Trophoblast cell (in vitro differentiated cells and primary cell): Measurements from ENCODE around the gene SPATA25.

Source experiments
- DNase-seq, 2 donors: peaks; one replicate each; pipeline ENCODE4 v3.0.0-alpha.2; 2016
- H2AFZ ChIP-seq: 2 replicates; pipeline ENCODE4 v1.6.1; 2013; ENCODE audit warnings: low read length, moderate library complexity, mild to moderate bottlenecking; ENCODE audit not compliant: insufficient read depth, poor library complexity
- H2AK5ac ChIP-seq: 2 replicates; pipeline ENCODE4 v1.6.1; 2013; ENCODE audit warnings: mild to moderate bottlenecking, low read length
- H2BK120ac ChIP-seq: 2 replicates; pipeline ENCODE4 v1.6.1; 2013; ENCODE audit warnings: low read length, mild to moderate bottlenecking, moderate library complexity; ENCODE audit not compliant: insufficient read depth, poor library complexity
- H2BK12ac ChIP-seq: 2 replicates; pipeline ENCODE4 v1.6.1; 2013; ENCODE audit warnings: mild to moderate bottlenecking, low read length, moderate library complexity
- H2BK5ac ChIP-seq: 2 replicates; pipeline ENCODE4 v1.6.1; 2013; ENCODE audit warnings: low read length, low read depth, moderate library complexity, mild to moderate bottlenecking; ENCODE audit not compliant: poor library complexity
- H3K14ac ChIP-seq: 2 replicates; pipeline ENCODE4 v1.6.1; 2013; ENCODE audit warnings: mild to moderate bottlenecking, low read length
- H3K18ac ChIP-seq: 2 replicates; pipeline ENCODE4 v1.6.1; 2013; ENCODE audit warnings: mild to moderate bottlenecking, low read length
- H3K23ac ChIP-seq: 2 replicates; pipeline ENCODE4 v1.6.1; 2013; ENCODE audit warnings: low read length
- H3K27ac ChIP-seq: 2 replicates; pipeline ENCODE4 v1.5.1; 2013; ENCODE audit warnings: low read depth, mild to moderate bottlenecking, inconsistent platforms, low read length, moderate library complexity
- H3K27me3 ChIP-seq: 2 replicates; pipeline ENCODE4 v1.6.1; 2013; ENCODE audit warnings: inconsistent platforms, mild to moderate bottlenecking, low read length, moderate library complexity; ENCODE audit not compliant: insufficient read depth
- H3K36me3 ChIP-seq, 2 experiments: 1 replicate in 1 of 2; 2 replicates in 1 of 2; pipeline ENCODE4 v1.6.1; 2013; ENCODE audit warnings: low read length in 2 of 2, mild to moderate bottlenecking in 2 of 2, moderate library complexity in 1 of 2; ENCODE audit not compliant: insufficient read depth in 2 of 2, control insufficient read depth in 1 of 2
- H3K4ac ChIP-seq: 2 replicates; pipeline ENCODE4 v1.6.1; 2013; ENCODE audit warnings: low read depth, mild to moderate bottlenecking, low read length, moderate library complexity
- H3K4me1 ChIP-seq, 2 experiments: 1 replicate in 1 of 2; 2 replicates in 1 of 2; pipeline ENCODE4 v1.6.1; 2013; ENCODE audit warnings: low read length in 2 of 2, mild to moderate bottlenecking in 2 of 2, moderate library complexity in 1 of 2; ENCODE audit not compliant: insufficient read depth in 2 of 2, control insufficient read depth in 1 of 2
- H3K4me2 ChIP-seq: 2 replicates; pipeline ENCODE4 v1.6.1; 2013; ENCODE audit warnings: inconsistent platforms, mild to moderate bottlenecking, low read length, moderate library complexity
- H3K4me3 ChIP-seq: 2 replicates; pipeline ENCODE4 v1.5.1; 2013; ENCODE audit warnings: mild to moderate bottlenecking, low read depth, low read length, inconsistent platforms
- H3K79me1 ChIP-seq: one replicate; pipeline ENCODE4 v1.6.1; 2013; ENCODE audit warnings: low read length
- H3K79me2 ChIP-seq: 2 replicates; pipeline ENCODE4 v1.6.1; 2013; ENCODE audit warnings: low read length, mild to moderate bottlenecking; ENCODE audit not compliant: control insufficient read depth, insufficient read depth, poor library complexity
- H3K9ac ChIP-seq: 2 replicates; pipeline ENCODE4 v1.6.1; 2013; ENCODE audit warnings: mild to moderate bottlenecking, low read length
- H3K9me3 ChIP-seq: 2 replicates; pipeline ENCODE4 v1.6.1; 2013; ENCODE audit warnings: low read depth, mild to moderate bottlenecking, control low read depth, inconsistent platforms, low read length; ENCODE audit not compliant: insufficient read depth
- H4K12ac ChIP-seq: 2 replicates; pipeline ENCODE4 v1.6.1; 2013; ENCODE audit warnings: low read depth, mild to moderate bottlenecking, low read length, moderate library complexity
- H4K8ac ChIP-seq: 2 replicates; pipeline ENCODE4 v1.6.1; 2013; ENCODE audit warnings: low read depth, mild to moderate bottlenecking, low read length, moderate library complexity
- H4K91ac ChIP-seq: one replicate; pipeline ENCODE4 v1.6.1; 2013; ENCODE audit warnings: low read depth, mild to moderate bottlenecking, low read length, moderate library complexity
- WGBS: extraction: QIAGEN DNeasy Blood & Tissue Kit; methylation state at CpG from one replicate; pipeline ENCODE4 v1.1.7; 2013; ENCODE audit warnings: missing lambda C conversion rate; ENCODE audit not compliant: insufficient read length, insufficient coverage; ENCODE audit errors: extremely low coverage; 5-methylcytosine and 5-hydroxymethylcytosine counted together

Gene SPATA25

DNA sequence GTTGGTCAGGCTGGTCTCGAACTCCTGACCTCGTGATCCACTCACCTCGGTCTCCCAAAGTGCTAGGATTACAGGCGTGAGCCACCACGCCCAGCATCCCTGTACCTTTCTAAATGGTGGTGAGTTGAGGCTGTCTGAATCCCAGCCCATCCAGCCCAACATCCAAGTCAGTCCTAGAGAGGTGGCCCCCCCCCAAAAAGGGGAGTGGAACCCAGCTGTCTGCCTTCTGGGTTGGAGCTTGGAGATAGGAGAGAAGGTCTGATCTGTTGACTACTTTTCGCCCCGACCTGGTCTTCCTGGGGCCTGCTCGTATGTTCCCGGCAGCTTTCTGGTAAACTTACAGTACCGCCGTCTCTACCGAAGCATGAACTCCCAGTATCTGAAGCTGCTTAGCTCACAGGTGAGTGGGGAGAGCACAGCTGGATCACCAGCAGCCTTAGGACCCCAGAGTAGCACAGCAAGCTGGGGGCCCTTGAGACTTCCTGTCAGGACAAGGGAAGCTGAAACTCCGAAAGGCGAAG lies 9.3 kb upstream of the SPATA25 start:
- Histone ChIP-seq H2AK5ac (no peak overlapping the region), H4K12ac (no peak overlapping the region), H3K79me2 (no peaks in the 10 kb centered on the region), H2AFZ (no peak overlapping the region), H2BK12ac (no peak overlapping the region), H3K9ac (no peak overlapping the region), H3K4ac (no peak overlapping the region), H3K27ac (no peak overlapping the region), H3K27me3 (no peaks in the 10 kb centered on the region), H3K18ac (no peak overlapping the region), H3K4me2 (no peak overlapping the region), H2BK5ac (no peak overlapping the region), H3K4me1 (peaks cover 6 to 7% of the 10 kb centered on the region in 2 experiments), H3K36me3 (peaks cover 34 to 48% of the 10 kb centered on the region in 2 experiments), H3K9me3 (peaks cover 2% of the 10 kb centered on the region), H2BK120ac (no peak overlapping the region), H4K91ac (no peak overlapping the region), H3K4me3 (no peak overlapping the region), H3K14ac (no peak overlapping the region), H3K79me1 (no peaks in the 10 kb centered on the region), H4K8ac (no peak overlapping the region), H3K23ac (no peak overlapping the region)
- no CpG with 5 or more reads among the region's 14 CpGs for WGBS
- DNase-seq = no peak

DNA sequence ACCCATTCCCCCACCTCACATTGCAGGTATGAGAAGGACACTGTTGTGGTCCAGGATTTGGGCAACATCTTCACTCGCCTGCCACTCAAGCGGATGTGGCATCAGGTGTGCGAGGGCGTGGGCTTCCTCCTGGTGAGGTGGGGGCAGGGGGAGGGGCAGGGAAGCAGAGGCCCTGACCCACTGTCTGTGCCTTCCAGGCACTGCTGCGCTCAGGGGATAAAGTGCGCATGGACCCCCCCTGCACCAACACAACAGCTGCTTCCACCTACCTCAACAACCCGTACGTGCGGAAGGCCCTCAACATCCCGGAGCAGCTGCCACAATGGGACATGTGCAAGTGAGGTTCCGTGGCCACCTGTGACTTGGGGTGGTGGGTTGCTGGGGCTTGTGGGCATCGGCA lies 7.4 kb upstream of the SPATA25 start:
- no peak for DNase-seq
- H3K79me2 ChIP-seq = peaks cover 4% of the 10 kb centered on the region
- no peak overlapping the region for H2AFZ ChIP-seq
- H3K79me1 ChIP-seq = peaks cover 9% of the 10 kb centered on the region
- no CpG with 5 or more reads among the region's 12 CpGs for WGBS
- no peak overlapping the region for H4K12ac ChIP-seq
- H2BK5ac ChIP-seq = no peak overlapping the region
- no peak overlapping the region for H4K91ac ChIP-seq
- H2AK5ac ChIP-seq = no peak overlapping the region
- H3K4me2 ChIP-seq = no peak overlapping the region
- peaks cover 9 to 15% of the 10 kb centered on the region in 2 experiments for H3K4me1 ChIP-seq
- no peak overlapping the region for H2BK12ac ChIP-seq
- no peak overlapping the region for H3K27ac ChIP-seq
- peaks cover 2% of the 10 kb centered on the region for H3K9me3 ChIP-seq
- H3K4ac ChIP-seq = no peak overlapping the region
- H3K27me3 ChIP-seq = no peaks in the 10 kb centered on the region
- no peak overlapping the region for H3K18ac ChIP-seq
- H3K9ac ChIP-seq = no peak overlapping the region
- no peak overlapping the region for H3K23ac ChIP-seq
- no peak overlapping the region for H2BK120ac ChIP-seq
- no peak overlapping the region for H3K14ac ChIP-seq
- peaks cover 28 to 47% of the 10 kb centered on the region in 2 experiments for H3K36me3 ChIP-seq
- no peak overlapping the region for H4K8ac ChIP-seq
- no peak overlapping the region for H3K4me3 ChIP-seq

DNA sequence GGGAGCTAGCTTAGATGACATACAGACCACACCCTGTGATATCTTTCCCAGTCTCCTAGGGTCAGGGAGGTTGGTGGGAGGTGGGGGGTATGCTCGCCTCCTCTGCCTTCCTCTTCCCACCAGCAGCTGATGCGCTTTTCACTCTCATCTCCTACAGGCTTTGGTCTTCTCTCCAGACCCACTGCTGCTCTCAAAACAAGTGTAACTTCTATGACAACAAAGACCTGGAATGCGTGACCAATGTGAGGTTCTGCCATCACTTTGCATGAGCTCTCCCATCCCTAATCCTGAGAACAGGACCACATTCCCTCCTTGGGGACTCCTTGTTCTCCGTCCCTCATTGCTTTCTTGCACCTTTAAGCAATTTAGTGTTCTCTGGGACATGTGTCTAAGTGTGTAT lies 6.4 kb upstream of the SPATA25 start:
- no peak overlapping the region for H3K23ac ChIP-seq

DNA sequence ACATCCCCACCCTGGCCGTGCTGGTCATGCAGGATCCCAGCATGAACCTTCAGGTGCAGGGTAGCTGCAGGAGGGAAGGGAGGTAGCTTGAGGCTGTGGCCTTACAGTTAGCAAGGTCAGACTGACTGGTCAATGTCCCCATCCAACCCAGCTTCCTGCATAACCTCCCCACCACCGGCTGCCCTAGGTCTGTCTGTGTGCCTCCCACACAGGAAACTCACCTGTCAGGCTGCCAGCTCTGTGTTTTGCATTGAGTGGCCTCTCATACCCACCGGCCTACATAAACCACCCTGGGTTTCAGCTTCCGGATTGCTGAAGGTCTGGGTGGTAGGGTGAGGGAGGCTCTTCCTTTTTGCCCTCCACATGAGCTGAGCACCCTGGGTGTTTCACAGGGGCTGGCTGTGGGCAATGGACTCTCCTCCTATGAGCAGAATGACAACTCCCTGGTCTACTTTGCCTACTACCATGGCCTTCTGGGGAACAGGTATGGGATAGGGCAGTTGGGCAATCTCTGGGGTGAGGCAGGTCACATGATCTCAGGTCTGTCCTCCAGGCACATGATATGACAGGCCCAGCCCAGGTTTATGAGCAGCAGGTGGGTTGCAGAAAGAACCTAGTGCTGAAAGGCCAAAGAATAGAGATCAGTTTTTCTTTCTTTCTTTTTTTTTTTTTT lies 5.5 kb upstream of the SPATA25 start:
- H3K9me3 ChIP-seq = no peaks in the 10 kb centered on the region
- H3K23ac ChIP-seq = no peak overlapping the region
- no peaks in the 10 kb centered on the region for H3K27me3 ChIP-seq
- no peak overlapping the region for H3K27ac ChIP-seq
- no peak overlapping the region for H2BK12ac ChIP-seq
- no peak overlapping the region for H3K4ac ChIP-seq
- H3K79me1 ChIP-seq = peaks cover 9% of the 10 kb centered on the region
- no peak overlapping the region for H4K12ac ChIP-seq
- H3K14ac ChIP-seq = no peak overlapping the region
- H3K4me2 ChIP-seq = no peak overlapping the region
- peaks cover 9 to 15% of the 10 kb centered on the region in 2 experiments for H3K4me1 ChIP-seq
- no peak overlapping the region for H4K91ac ChIP-seq
- no CpG with 5 or more reads among the region's 4 CpGs for WGBS
- no peak overlapping the region for H2BK120ac ChIP-seq
- H2AK5ac ChIP-seq = no peak overlapping the region
- no peak overlapping the region for H2AFZ ChIP-seq
- H2BK5ac ChIP-seq = no peak overlapping the region
- no peak overlapping the region for H3K18ac ChIP-seq
- H3K4me3 ChIP-seq = no peak overlapping the region
- H4K8ac ChIP-seq = no peak overlapping the region
- H3K79me2 ChIP-seq = peaks cover 4% of the 10 kb centered on the region
- DNase-seq = no peak
- no peak overlapping the region for H3K9ac ChIP-seq
- H3K36me3 ChIP-seq = peaks cover 17 to 31% of the 10 kb centered on the region in 2 experiments

More for the DNA sequence above, 6.4 kb upstream of the SPATA25 start:
- Histone ChIP-seq H4K8ac (no peak overlapping the region), H3K36me3 (peaks cover 24 to 40% of the 10 kb centered on the region in 2 experiments), H3K4me3 (no peak overlapping the region), H3K4me1 (peaks cover 9 to 15% of the 10 kb centered on the region in 2 experiments), H2BK120ac (no peak overlapping the region), H3K9ac (no peak overlapping the region), H3K4ac (no peak overlapping the region), H3K4me2 (no peak overlapping the region), H4K91ac (no peak overlapping the region), H2BK5ac (no peak overlapping the region), H2AFZ (no peak overlapping the region), H2AK5ac (no peak overlapping the region), H2BK12ac (no peak overlapping the region), H3K9me3 (no peaks in the 10 kb centered on the region), H3K79me2 (peaks cover 4% of the 10 kb centered on the region), H3K18ac (no peak overlapping the region), H3K79me1 (peaks cover 9% of the 10 kb centered on the region), H3K27me3 (no peaks in the 10 kb centered on the region), H3K14ac (no peak overlapping the region), H3K27ac (no peak overlapping the region), H4K12ac (no peak overlapping the region)
- no peak for DNase-seq
- no CpG with 5 or more reads among the region's 4 CpGs for WGBS
